Left ventricle myocardium superior (tissue), 1 donor: ENCODE measurements around the gene ATP5F1D. TPM values are rescaled to one million over a fixed set of nuclear protein-coding genes. Genes with fewer than 3 reads are reported as not detected.

Experiments
- ATAC-seq: fragments of 200-7000 bp; cut with Tn5 transposase; one replicate; pipeline ENCODE4 v1.9.1; 2020; ENCODE audit warnings: mild to moderate bottlenecking, moderate library complexity
- DNase-seq: peaks from one replicate; pipeline ENCODE4 v3.0.0-alpha.2; 2020
- intact Hi-C: fragments of 100-400 bp; cut with micrococcal nuclease; formaldehyde crosslinking; loops from one replicate; pipeline ENCODE4 v1.11.0; 2022
- total RNA-seq: library from RNA; stranded (reverse); fragmentation: NEBNext Ultra II Directional; extraction: Animal tissue kit (Norgen Biotek cat#: 25700); gene quantifications from one replicate; pipeline ENCODE4 v1.2.1, GENCODE V29; 2021
- donor health status: DM: no; HTN: yes; CAD: no; lungs with severe emphysema.

ATP5F1D gene
- total RNA-seq, 1 donor from 2014 or later: 686 TPM

- DNase-seq (no peak), ATAC-seq (no peak)
- intact Hi-C loops: no loop called here
These were observed 43.6 kb downstream of the ATP5F1D start for GRCh38 chr19:1284979-1285736.

GRCh38 chr19:1285737-1286360 lies 44.3 kb downstream of the ATP5F1D start, which contains the start of gene EFNA2:
Gene EFNA2 (plus strand): TSS chr19:1285873. CDS start chr19:1286169, 296 bp downstream.
- DNase-seq: no peak
- intact Hi-C loops: no loop called here
- ATAC-seq: no peak

- intact Hi-C loops: no loop called here
- DNase-seq (no peak), ATAC-seq (no peak)
These were observed 45.2 kb downstream of the ATP5F1D start for GRCh38 chr19:1286487-1287353.

- ATAC-seq (no peak), DNase-seq (no peak)
- intact Hi-C loops: no loop called here
These were observed 46.0 kb downstream of the ATP5F1D start for GRCh38 chr19:1287354-1288225.

- DNase-seq (no peak), ATAC-seq (no peak)
- intact Hi-C loops: no loop called here
These were observed 46.7 kb downstream of the ATP5F1D start for GRCh38 chr19:1288226-1288612.

GRCh38 chr19:1288833-1289685 lies 47.5 kb downstream of the ATP5F1D start:
- DNase-seq (no peak), ATAC-seq (no peak)
- intact Hi-C loops: no loop called here

GRCh38 chr19:1289686-1290025 lies 48.1 kb downstream of the ATP5F1D start:
- DNase-seq: no peak
- ATAC-seq: no peak
- intact Hi-C loops: no loop called here

- DNase-seq: no peak
- intact Hi-C loops: no loop called here
- no peak for ATAC-seq
These were observed 48.7 kb downstream of the ATP5F1D start for GRCh38 chr19:1290196-1290702.

- DNase-seq (no peak), ATAC-seq (no peak)
- intact Hi-C loops: no loop called here
These were observed 49.4 kb downstream of the ATP5F1D start for GRCh38 chr19:1290703-1291651.

- ATAC-seq (no peak), DNase-seq (no peak)
- intact Hi-C loops: no loop called here
These were observed 50.3 kb downstream of the ATP5F1D start for GRCh38 chr19:1291761-1292418.

- DNase-seq (no peak), ATAC-seq (no peak)
- intact Hi-C loops: no loop called here
These were observed 51.0 kb downstream of the ATP5F1D start for GRCh38 chr19:1292419-1293151.

GRCh38 chr19:1293782-1294604 lies 52.4 kb downstream of the ATP5F1D start:
- DNase-seq (no peak), ATAC-seq (no peak)
- intact Hi-C loops: no loop called here
